HEK293 (cell line): ENCODE measurements around the gene TMEM37.
"Not testable (repeated sequence)": the region's sequence is repeated elsewhere in the genome, so short reads cannot be mapped to it uniquely, and the experiment has no call there.

Experiments used
- CTCF ChIA-PET: fragments of 350-600 bp; formaldehyde crosslinking; extraction: SDS; loops from one replicate; lab custom pipeline; 2021; ENCODE audit warnings: antibody characterized with exemption; lab: Yijun Ruan, JAX
- POLR2A ChIA-PET: fragments of 300-600 bp; formaldehyde crosslinking; extraction: SDS; loops from one replicate; lab custom pipeline; 2020; ENCODE audit warnings: antibody characterized with exemption, inconsistent platforms; lab: Yijun Ruan, JAX
- H3K27ac ChIP-seq: fragments of 200-500 bp; sonication (Bioruptor generic); 2 replicates; pipeline ENCODE4 v1.5.1; 2014; ENCODE audit warnings: low read depth, low read length, control low read depth, inconsistent platforms; ENCODE audit errors: extremely low read depth
- H3K36me3 ChIP-seq, 2 experiments: fragments of 200-500 bp in 1 of 2; sonication (Bioruptor generic) in 1 of 2; 1 replicate in 1 of 2; 2 replicates in 1 of 2; pipeline ENCODE4 v1.5.1; 2014 to 2017; ENCODE audit warnings: inconsistent platforms in 2 of 2, low read length in 2 of 2; ENCODE audit not compliant: control insufficient read depth in 2 of 2, insufficient read depth in 1 of 2
- H3K4me1 ChIP-seq: fragments of 200-500 bp; sonication (Bioruptor generic); 2 replicates; pipeline ENCODE4 v1.5.1; 2014; ENCODE audit warnings: mild to moderate bottlenecking, low read length, inconsistent platforms; ENCODE audit not compliant: control insufficient read depth, insufficient read depth
- H3K4me3 ChIP-seq: 2 replicates; pipeline ENCODE4 v1.5.1; 2011; ENCODE audit warnings: low read depth, mild to moderate bottlenecking, control low read depth, low read length, moderate library complexity
- H3K9me3 ChIP-seq: fragments of 200-500 bp; sonication (Bioruptor generic); 2 replicates; pipeline ENCODE4 v1.5.1; 2014; ENCODE audit warnings: low read depth, low read length, inconsistent platforms; ENCODE audit not compliant: control insufficient read depth, insufficient read depth
- KLF16 ChIP-seq: fragments of 450-650 bp; formaldehyde crosslinking; IDR thresholded peaks from 2 replicates; pipeline ENCODE4 v1.5.1; 2017; ENCODE audit warnings: missing biosample characterization, missing genetic modification characterization
- KLF8 ChIP-seq: fragments of 450-650 bp; formaldehyde crosslinking; IDR thresholded peaks from 2 replicates; pipeline ENCODE4 v1.5.1; 2016; ENCODE audit warnings: missing biosample characterization, missing genetic modification characterization
- OSR2 ChIP-seq: fragments of 450-650 bp; formaldehyde crosslinking; IDR thresholded peaks from 2 replicates; pipeline ENCODE4 v1.5.1; 2016; ENCODE audit warnings: missing biosample characterization, missing genetic modification characterization
- ZBTB21 ChIP-seq: fragments of 450-650 bp; formaldehyde crosslinking; IDR thresholded peaks from 2 replicates; pipeline ENCODE4 v1.5.1; 2017; ENCODE audit warnings: missing biosample characterization, missing genetic modification characterization
- ZNF10 ChIP-seq: fragments of 450-650 bp; formaldehyde crosslinking; IDR thresholded peaks from 2 replicates; pipeline ENCODE4 v1.5.1; 2017; ENCODE audit warnings: missing biosample characterization, missing genetic modification characterization
- ZNF2 ChIP-seq: fragments of 450-650 bp; formaldehyde crosslinking; IDR thresholded peaks from 2 replicates; pipeline ENCODE4 v1.5.1; 2016; ENCODE audit warnings: missing biosample characterization, missing genetic modification characterization
- ZNF223 ChIP-seq: fragments of 450-650 bp; formaldehyde crosslinking; IDR thresholded peaks from 2 replicates; pipeline ENCODE4 v1.5.1; 2016; ENCODE audit warnings: missing biosample characterization, missing genetic modification characterization
- ZNF311 ChIP-seq: fragments of 450-650 bp; formaldehyde crosslinking; IDR thresholded peaks from 2 replicates; pipeline ENCODE4 v1.5.1; 2017; ENCODE audit warnings: missing biosample characterization, missing genetic modification characterization, borderline replicate concordance
- ZNF350 ChIP-seq: fragments of 450-650 bp; formaldehyde crosslinking; IDR thresholded peaks from 2 replicates; pipeline ENCODE4 v1.5.0; 2017; ENCODE audit warnings: missing biosample characterization, mild to moderate bottlenecking, missing genetic modification characterization
- ZNF514 ChIP-seq: fragments of 450-650 bp; formaldehyde crosslinking; IDR thresholded peaks from 2 replicates; pipeline ENCODE4 v1.5.1; 2016; ENCODE audit warnings: missing biosample characterization, missing genetic modification characterization
- ZNF548 ChIP-seq: fragments of 450-650 bp; formaldehyde crosslinking; IDR thresholded peaks from 2 replicates; pipeline ENCODE4 v1.5.1; 2016; ENCODE audit warnings: missing biosample characterization, missing genetic modification characterization
- ZNF624 ChIP-seq: fragments of 450-650 bp; formaldehyde crosslinking; IDR thresholded peaks from 2 replicates; pipeline ENCODE4 v1.5.1; 2017; ENCODE audit warnings: missing biosample characterization, missing genetic modification characterization
- ZNF639 ChIP-seq: fragments of 450-650 bp; formaldehyde crosslinking; IDR thresholded peaks from 2 replicates; pipeline ENCODE4 v1.5.1; 2016; ENCODE audit warnings: missing biosample characterization, missing genetic modification characterization
- ZNF645 ChIP-seq: fragments of 450-650 bp; formaldehyde crosslinking; IDR thresholded peaks from 2 replicates; pipeline ENCODE4; 2016; ENCODE audit warnings: missing biosample characterization, missing genetic modification characterization
- ZNF670 ChIP-seq: fragments of 450-650 bp; formaldehyde crosslinking; IDR thresholded peaks from 2 replicates; pipeline ENCODE4 v1.5.1; 2016; ENCODE audit warnings: missing biosample characterization, missing genetic modification characterization, low read depth
- ZNF791 ChIP-seq: fragments of 450-650 bp; formaldehyde crosslinking; IDR thresholded peaks from 2 replicates; pipeline ENCODE4 v1.5.1; 2016; ENCODE audit warnings: missing biosample characterization, missing genetic modification characterization
- ZSCAN16 ChIP-seq: fragments of 450-650 bp; formaldehyde crosslinking; IDR thresholded peaks from 2 replicates; pipeline ENCODE4 v1.5.1; 2016; ENCODE audit warnings: missing biosample characterization, missing genetic modification characterization

Gene TMEM37

GRCh38 chr2:119402645-119403560 is 28.8 kb upstream of the TMEM37 start:
- no peak overlapping the region for H3K27ac ChIP-seq
- no peaks in the 10 kb centered on the region for H3K4me1 ChIP-seq
- no peak overlapping the region for H3K4me3 ChIP-seq
- no peak for TF ChIP-seq ZNF645 (tag by site-specific recombination)
- no peak for TF ChIP-seq ZNF350 (tag by site-specific recombination)
- TF ChIP-seq OSR2 (tag by site-specific recombination) = no peak
- no peak for TF ChIP-seq ZNF514 (tag by site-specific recombination)
- no peak for TF ChIP-seq ZNF639 (tag by site-specific recombination)
- TF ChIP-seq ZNF548 = no peak
- TF ChIP-seq ZNF670 (tag by site-specific recombination) = no peak
- no peak for TF ChIP-seq ZNF2 (tag by site-specific recombination)
- TF ChIP-seq ZNF223 = no peak
- no peak for TF ChIP-seq KLF8 (tag by site-specific recombination)
- no peak for TF ChIP-seq KLF16 (tag by site-specific recombination)
- TF ChIP-seq ZNF624 (tag by site-specific recombination) = no peak
- no peaks in the 10 kb centered on the region for H3K9me3 ChIP-seq
- no peaks in the 10 kb centered on the region for H3K36me3 ChIP-seq
- POLR2A ChIA-PET = no interaction called here
- CTCF ChIA-PET = interaction anchor here (1.3 kb wide), 1 partner anchor 73 kb away, joined by 5 read pairs; no protein-coding TSS in a partner anchor

DNA sequence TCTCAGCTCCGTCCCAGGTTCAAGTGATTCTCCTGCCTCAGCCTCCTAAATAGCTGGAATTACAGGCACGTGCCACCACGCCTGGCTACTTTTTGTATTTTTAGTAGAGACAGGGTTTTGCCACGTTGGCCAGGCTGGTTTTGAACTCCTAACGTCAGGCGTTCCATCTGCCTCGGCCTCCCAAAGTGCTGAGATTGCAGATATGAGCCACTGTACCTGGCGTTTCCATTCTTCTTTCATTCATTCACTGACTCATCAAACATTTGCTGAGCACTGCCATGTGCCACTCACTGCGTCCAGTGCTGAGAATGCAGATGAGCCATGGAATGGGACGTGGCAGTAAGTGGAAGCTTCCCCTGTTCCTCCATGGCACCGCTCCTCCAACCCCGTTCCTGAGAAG is 28.0 kb upstream of the TMEM37 start:
- H3K4me1 ChIP-seq, H3K27ac ChIP-seq, H3K36me3 ChIP-seq, H3K4me3 ChIP-seq, H3K9me3 ChIP-seq: not testable (repeated sequence)
- CTCF ChIA-PET = interaction anchor here (1.3 to 3.7 kb wide), 2 partner anchors 72 to 73 kb away, joined by 5 to 46 read pairs; no protein-coding TSS in a partner anchor
- POLR2A ChIA-PET = interaction anchor here (0.6 kb wide), 1 partner anchor 53 kb away, joined by 4 read pairs; no protein-coding TSS in a partner anchor

DNA sequence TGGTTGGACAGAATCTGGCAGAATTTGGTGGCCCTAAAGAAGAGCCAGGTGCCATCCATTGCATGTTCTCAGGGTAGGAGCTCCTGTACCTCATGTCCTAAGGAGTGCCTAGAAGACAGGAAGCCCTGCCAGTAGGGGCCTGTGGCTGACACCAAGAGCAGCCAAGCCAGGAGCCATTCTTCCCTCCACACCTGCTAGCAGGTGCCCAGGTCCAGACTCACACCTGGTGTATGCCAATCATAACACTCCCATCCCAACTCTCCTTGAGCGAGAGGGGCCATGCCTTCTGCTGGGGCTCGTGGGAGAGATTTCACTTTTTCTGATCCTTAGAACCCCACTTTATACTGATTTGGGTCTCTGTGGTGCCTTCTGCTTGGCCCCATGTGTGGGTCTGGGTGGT is 26.5 kb upstream of the TMEM37 start:
- Histone ChIP-seq H3K4me1 (no peaks in the 10 kb centered on the region), H3K4me3 (no peak overlapping the region), H3K9me3 (no peaks in the 10 kb centered on the region), H3K27ac (no peak overlapping the region), H3K36me3 (no peaks in the 10 kb centered on the region)
- TF ChIP-seq ZNF791 (tag by site-specific recombination) (no peak), ZNF10 (tag by site-specific recombination) (no peak), ZSCAN16 (tag by site-specific recombination) (no peak), ZNF311 (tag by site-specific recombination) (no peak), ZBTB21 (tag by site-specific recombination) (no peak)
- POLR2A ChIA-PET = no interaction called here
- CTCF ChIA-PET = interaction anchor here (1.0 to 3.7 kb wide), 4 partner anchors 17 to 770 kb away, joined by 3 to 46 read pairs (median 6); no protein-coding TSS in a partner anchor
